NK-92 (cell line): ENCODE results near the gene PHYKPL.
"Not testable (repeated sequence)": the region's sequence is repeated elsewhere in the genome, so short reads cannot be mapped to it uniquely, and the experiment has no call there.

Experiments used
- DNase-seq: peaks from one replicate; lab custom pipeline; 2025; ENCODE audit not compliant: unreplicated experiment; lab: John Stamatoyannopoulos, UW

PHYKPL gene

GRCh38 chr5:178208540-178209227 is 23.9 kb downstream of the PHYKPL start:
- DNase-seq = no peak

DNA sequence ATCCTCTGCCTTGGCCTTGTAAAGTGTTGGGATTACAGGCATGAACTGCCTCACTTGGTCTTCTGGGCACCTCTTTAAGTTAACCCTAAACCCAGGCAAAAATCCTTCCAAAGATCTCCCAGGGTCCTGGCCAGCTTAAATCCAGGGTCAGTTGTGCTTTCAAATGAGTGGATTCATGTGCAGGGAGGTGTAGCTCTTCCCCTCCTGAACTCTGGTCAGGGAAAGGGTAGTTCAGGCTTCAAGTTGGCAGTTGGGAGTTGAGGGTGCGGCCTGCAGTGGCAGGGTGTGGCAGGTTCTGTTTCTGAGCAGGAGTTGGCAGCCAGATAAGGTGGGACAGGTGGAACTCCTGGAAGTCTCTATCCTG is 24.7 kb downstream of the PHYKPL start:
- DNase-seq = no peak

- no peak for DNase-seq
Measured at GRCh38 chr5:178207183-178207916, 25.3 kb downstream of the PHYKPL start.

- no peak for DNase-seq
Measured at GRCh38 chr5:178206166-178207101, 26.2 kb downstream of the PHYKPL start.

- no peak for DNase-seq
Measured at GRCh38 chr5:178205749-178206047, 26.9 kb downstream of the PHYKPL start.

DNA sequence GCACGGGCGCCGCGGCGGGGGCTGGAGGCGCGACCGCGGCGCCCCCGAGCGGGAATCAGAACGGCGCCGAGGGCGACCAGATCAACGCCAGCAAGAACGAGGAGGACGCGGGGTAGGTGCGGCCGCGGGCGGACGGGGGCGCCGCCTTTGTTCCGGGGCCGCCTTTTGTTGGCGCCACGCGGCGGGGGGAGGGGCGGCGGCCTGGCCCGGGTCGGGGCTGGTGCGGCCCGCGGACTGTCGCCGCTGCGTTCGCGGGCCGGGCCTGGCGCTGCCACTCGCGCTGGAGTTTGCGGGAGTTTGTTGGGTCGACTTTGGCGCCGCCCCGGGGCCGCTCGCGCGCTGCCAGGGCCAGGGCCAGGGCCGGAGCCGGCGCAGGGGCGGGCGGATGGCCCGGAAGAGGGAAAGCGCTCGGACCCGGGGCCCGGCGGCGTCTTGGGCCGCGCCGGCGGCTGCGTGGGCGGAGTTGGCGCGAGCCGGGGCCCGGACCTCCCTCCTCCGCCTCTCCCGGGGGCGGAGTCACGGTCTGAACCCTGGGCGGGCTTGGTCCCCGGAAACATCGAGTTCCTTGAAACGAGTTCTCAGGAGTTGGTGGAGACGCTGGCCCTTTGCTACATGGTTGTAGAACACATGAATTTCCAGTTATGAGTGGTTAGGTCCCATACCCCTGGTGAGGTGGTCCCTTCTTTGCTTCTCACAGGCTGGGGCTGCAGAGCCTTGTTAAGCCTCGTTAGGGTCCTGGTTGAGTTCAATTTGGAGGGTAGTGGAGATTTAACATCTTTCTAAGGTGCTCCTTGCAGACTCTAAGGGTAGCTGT is 27.5 kb downstream of the PHYKPL start:
- DNase-seq = no peak

DNA sequence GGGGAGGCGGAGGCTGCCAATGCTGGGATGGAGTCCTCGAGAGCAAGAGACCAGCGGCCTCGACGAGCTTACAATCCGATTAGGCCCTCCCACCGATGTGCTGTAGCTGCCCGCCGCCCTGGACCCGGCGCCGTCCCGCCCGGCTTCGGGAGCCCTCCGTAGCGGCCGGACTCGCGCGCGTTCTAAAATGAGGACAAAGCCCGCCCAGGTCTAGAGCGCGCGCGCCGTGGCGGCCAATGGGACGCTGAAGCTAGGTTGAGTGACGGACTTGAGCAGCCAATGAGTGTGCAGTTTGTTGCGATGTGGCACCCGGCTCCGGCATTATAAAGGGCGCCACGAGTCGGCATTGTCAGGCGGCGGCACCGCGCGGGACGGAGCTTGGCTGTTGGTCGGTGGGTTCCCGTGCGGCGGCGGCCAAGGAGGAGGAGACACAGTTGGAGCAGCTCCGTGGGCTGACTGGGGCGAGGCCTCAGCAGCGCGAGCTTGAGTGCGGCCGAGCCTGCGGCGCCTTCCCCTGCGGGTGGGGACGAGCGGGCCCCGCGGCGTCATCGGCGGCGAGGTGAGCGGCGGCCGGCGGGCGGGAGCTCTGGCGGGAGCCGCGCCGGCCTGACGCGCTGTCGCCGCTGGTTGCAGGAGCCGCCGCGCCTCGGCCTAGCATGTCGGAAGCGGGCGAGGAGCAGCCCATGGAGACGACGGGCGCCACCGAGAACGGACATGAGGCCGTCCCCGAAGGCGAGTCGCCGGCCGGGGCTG is 28.2 kb downstream of the PHYKPL start, which contains the start of gene HNRNPAB:
Gene HNRNPAB (plus strand): TSS at position 352 of the 753 bp plus-strand sequence. CDS start 305 bp downstream, at position 657.
- DNase-seq = peak; percentile 60

DNA sequence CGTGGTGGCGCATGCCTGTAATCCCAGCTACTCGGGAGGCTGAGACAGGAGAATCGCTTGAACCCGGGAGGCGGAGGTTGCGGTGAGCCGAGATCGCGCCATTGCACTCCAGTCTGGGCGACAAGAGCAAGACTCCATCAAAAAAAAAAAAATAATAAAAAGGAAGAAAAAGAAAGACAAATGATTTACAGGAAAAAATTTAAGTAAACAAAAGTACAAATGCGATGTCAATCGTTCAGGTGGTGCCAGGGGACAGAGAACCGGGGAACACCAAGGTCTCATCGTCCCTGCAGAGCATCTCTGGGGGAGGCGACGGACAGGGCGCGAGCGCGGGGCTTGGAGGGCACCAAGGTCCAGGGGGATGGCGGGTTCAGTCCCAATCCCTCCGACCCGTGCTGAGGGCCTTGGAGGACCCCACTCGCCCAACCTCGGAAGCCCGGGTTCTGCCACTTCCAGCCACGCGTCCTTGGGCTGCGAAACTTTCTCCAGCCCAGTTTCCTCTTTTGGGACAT is 28.9 kb downstream of the PHYKPL start:
- DNase-seq = no peak

- DNase-seq = no peak
Measured at GRCh38 chr5:178202541-178202940, 30.1 kb downstream of the PHYKPL start.

DNA sequence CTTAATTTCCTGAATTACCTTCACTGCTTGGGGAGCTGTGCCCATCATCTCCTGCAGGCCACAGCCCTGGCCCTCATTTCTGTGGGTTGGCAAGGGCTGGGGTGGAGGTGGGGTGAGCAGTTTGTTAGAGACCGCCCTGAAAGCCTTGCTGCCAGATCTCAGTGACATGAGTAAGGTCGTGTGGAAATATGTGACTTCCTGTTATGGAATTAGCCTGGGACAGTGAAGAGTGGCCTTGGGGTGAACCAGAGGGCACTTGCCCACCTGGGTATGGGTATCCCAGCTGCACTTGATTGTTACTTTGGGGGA is 30.7 kb downstream of the PHYKPL start:
- DNase-seq = no peak

GRCh38 chr5:178201221-178201926 is 31.2 kb downstream of the PHYKPL start:
- DNase-seq = no peak

GRCh38 chr5:178199581-178200434 is 32.8 kb downstream of the PHYKPL start:
- DNase-seq = no peak

DNA sequence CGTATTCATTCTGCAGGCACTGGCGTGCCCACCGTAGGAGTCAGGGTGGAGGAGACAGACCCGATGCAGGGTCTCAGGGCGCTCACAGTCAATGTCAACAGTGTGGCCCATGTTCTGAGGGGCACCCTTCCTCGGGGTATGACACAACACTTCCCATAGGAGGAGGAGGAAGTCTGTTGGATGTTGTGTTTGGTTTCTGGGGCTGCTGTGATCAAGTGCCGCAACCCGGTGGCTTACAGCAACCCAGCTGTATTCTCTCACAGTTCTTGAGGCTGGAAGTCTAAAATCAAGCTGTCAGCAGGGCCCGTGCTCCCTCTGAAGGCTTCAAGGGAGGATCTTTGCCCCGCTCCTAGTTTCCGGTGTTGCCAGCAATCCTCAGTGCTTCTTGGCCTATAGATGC is 33.9 kb downstream of the PHYKPL start:
- DNase-seq = no peak

GRCh38 chr5:178198151-178198550 is 34.5 kb downstream of the PHYKPL start:
- DNase-seq = not testable (repeated sequence)

DNA sequence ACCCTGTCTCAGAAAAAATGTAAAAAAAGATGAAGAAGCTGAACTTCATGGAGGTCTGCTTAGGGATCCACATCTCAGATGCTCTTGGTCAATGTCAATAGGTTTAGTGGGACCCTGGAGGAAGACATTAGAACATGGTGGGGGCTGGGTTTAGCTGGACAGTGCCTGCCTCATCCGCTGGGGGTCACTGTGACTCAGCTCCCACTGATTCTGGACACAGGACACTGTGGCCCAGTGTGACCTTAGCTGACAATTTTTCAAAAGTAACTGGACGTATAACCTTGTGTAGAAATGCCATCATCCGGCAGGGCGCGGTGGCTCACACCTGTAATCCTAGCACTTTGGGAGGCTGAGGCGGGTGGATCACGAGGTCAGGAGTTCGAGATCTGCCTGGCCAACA is 35.6 kb downstream of the PHYKPL start:
- no peak for DNase-seq

- DNase-seq = no peak
Measured at GRCh38 chr5:178196281-178196812, 36.3 kb downstream of the PHYKPL start.

GRCh38 chr5:178194026-178194425 is 38.6 kb downstream of the PHYKPL start:
- DNase-seq = no peak

DNA sequence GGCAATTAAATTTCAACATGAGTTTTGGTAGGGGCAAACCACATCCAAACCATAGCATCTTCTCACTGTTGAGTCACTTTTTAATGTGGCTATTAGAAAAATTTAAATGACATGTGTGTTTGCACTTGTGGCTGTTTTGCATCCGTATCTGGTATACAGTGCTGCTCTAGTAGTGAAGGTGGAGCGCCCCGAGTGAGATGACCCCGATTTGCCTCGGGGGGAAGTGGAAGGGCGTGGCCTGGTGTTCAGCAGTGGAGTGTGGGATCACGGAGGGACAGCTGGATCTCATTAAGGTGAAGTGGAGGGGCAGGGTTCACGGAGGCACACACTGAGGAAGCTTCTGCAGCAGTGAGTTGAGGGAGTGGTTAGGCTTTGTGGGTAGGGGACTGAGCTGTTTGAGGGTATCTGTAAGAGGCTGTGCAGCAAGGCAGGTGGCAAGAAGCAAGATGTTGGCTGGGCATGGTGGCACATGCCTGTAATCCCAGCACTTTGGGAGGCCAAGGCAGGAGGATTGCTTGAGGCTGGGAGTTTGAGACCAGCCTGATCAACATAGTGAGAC is 39.3 kb downstream of the PHYKPL start:
- no peak for DNase-seq
